Activated CD4-positive, CD25-positive, alpha-beta regulatory T cell treated with anti-CD3 and anti-CD28 coated beads, Interleukin-2, amount 50 U/mL, for 72 hours (primary cell): ENCODE results near the gene LDAF1.
"Not testable (repeated sequence)": the region's sequence is repeated elsewhere in the genome, so short reads cannot be mapped to it uniquely, and the experiment has no call there.

Experiments used
- DNase-seq: peaks from one replicate; pipeline ENCODE4 v3.0.0; 2021

Gene LDAF1

GRCh38 chr16:21163576-21163975 is 5.1 kb downstream of the LDAF1 start:
- DNase-seq = no peak

- DNase-seq = no peak
These were observed 6.2 kb downstream of the LDAF1 start for GRCh38 chr16:21164521-21165168.

- DNase-seq = no peak
These were observed 8.1 kb downstream of the LDAF1 start for GRCh38 chr16:21166561-21166961.

DNA sequence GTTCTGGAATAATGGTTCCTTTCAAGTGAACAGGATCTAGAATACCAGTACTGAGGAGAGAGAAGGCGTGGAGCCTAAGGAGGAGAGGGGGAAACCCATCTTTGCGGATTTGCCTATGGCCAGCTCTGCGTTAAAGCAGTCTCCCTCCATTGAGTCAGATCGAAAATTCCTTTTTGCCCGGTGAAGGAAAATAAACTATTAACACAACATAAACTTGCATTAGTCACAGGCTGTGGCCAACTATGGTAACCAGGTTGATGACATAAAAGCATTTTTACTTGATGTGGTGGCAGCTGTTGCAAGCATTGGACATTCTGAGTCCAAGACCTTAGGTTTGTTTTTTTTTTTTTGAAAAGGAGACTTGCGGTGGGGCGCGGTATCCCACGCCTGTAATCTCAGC is 8.9 kb downstream of the LDAF1 start:
- no peak for DNase-seq

DNA sequence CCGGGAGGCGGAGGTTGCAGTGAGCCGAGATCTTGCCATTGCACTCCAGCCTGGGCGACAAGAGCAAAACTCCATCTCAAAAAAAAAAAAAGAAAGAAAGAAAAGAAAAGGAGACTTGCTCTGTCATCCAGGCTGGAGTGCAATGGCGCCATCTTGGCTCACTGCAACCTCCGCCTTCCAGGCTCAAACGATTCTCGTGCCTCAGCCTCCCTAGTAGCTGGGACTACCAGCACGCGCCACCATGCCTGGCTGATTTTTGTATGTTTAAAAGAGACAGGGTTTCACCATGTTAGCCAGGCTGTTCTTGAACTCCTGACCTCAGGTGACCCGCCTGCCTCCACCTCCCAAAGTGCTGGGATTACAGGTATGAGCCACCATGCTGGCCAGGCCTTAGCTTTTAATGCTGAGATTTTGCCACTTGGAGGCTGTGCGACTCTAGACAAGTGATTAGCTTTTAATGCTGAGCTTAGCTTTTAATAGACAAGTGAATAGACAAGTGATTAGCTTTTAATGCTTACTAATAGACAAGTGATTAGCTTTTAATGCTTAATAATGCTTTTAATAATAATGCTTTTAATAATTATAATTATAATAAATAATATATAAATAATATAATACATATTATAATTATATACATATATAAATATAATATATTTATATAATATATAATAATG is 9.6 kb downstream of the LDAF1 start:
- no peak for DNase-seq

DNA sequence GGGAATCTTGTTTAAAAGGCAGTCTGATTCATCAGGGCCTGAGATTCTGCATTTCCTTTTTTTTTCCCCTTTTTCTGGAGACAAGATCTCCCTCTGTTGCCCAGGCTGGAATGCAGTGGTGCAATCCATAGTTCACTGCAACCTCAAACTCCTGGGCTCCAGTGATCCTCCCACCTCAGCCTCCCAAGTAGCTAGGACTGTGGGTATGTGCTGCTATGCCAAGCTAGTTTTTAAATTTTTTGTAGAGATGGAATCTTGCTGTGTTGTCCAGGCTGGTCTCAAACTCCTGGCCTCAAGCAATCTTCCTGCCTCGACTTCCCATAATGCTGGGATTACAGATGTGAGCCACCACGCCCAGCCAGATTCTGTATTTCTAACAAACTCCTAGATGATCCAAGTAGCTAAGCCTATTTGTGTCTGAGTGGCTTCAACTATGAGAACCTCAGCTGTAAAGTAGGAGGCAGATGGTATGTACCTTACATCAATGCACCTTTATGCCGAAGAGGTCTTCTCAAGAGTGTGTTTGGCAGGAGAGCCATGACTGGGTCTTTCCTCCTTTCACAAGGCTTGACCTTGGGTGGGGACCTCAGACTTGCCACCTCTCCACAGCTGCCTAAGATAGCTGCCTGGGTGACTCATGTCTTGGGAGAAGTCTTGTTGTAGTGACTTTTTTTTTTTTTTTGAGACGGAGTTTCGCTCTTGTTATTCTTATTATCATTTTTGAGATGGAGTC is 10.9 kb downstream of the LDAF1 start:
- no peak for DNase-seq

DNA sequence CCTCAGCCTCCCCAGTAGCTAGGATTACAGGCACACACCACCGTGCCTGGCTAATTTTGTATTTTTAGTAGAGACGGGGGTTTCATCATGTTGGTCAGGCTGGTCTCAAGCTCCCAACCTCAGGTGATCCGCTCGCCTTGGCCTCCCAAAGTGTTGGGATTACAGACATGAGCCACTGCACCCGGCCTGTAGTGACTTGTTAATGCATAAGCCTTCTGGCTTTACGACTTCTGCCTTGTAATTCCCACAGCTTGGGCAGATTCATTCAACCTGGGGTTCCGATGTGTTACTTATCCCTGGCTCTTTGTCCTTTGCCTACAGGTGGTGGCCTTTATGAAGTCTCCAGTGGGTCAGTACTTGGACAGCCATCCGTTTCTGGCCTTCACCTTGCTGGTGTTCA is 11.6 kb downstream of the LDAF1 start:
- not testable (repeated sequence) for DNase-seq

DNA sequence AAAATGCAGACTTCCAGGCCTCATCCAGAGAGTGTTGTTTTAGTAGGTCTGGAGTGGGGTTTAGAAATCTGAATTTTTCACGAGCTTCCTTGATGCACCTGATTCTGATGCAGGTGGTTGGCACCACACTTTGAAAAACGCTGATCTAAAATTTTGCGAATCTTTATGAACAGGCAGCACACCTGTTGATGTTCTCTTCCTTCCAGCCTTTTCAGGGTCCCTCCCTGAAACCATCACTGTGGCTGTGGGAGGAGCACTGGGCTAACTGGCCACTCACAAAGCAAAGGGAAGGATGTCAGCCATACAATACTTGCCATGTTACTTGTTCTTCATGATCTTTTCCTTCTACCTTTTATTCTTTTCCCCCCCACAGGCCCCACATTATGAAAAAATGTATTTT is 14.2 kb downstream of the LDAF1 start:
- no peak for DNase-seq

- DNase-seq = no peak
These were observed 16.9 kb downstream of the LDAF1 start for GRCh38 chr16:21175397-21175796.

DNA sequence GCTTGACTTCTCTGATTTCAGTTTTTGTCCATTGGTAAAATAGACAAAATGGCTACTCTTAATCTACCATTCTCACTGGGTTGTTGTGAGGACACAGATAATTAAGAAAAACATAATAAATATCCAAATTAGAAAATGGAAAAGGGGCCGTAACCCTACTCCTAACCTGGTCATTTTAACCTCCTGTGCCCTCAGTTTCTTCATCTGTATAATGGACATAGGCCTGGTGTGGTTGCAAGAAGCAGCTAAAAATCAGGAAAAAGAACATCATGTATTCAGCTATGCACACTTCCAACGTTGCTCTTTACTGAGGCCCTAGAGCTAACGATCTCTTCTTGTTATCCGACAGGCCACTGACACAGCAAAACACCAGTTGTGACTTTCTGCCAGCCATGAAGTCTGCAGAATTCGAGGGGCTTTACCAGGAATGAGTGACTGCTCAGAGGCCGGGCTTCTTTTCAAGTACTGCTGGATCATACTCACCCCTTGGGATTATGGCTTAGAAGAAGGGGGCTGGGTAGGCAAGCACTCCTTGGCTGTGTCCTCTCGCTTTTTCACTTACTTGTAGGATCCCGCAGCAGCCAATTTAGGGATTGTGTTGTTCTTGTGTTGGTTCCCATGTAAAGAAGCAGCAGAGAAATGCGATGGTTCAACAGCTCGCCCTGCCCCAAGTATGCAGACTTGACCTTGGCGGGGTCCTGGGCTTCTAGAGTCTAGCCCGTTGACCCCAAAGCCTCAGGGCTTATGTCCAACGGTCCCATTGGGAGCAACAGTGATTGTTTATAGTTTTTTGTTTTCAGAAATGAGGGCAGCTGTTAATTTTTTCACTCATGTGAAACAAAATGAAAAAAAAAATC is 20.9 kb downstream of the LDAF1 start:
- no peak for DNase-seq

DNA sequence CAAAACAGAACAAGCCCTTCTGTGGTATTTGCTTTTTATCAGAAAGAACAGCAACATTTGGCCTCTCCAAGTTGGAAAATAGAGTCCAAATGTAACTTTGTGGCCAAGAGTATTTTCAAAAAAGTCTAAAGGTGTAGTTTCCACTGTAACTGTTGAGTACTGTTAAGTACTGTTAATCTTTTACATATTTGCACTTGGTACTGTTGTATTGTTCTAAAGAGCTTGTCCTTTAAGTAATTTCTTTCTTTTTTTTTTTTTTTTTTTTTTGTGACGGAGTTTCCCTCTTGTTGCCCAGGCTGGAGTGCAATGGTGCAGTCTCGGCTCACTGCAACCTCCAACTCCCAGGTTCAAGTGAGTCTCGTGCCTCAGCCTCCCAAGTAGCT is 21.5 kb downstream of the LDAF1 start:
- DNase-seq = no peak

DNA sequence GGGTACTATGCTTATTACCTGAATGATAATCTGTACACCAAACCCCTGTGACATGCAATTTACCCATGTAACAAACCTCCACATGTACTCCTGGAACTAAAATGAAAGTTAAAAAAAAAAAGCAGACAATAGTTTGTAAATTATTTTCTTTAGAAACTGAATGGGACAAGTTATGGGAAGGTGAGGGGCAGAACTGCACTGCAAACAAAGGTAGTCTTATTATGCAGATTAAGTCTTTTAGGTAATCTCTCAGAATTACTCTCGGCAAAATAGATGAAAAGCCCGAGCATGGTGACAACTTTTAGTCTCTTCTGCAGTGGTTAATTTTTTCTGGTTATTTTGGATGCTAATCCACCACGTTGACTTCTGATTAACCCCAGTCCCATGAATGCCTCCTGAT is 25.5 kb downstream of the LDAF1 start:
- DNase-seq = no peak

- peak; percentile 40 for DNase-seq
These were observed 26.4 kb downstream of the LDAF1 start for GRCh38 chr16:21184834-21185233.

GRCh38 chr16:21185659-21186325 is 27.3 kb downstream of the LDAF1 start:
- no peak for DNase-seq

- DNase-seq = no peak
These were observed 27.8 kb downstream of the LDAF1 start for GRCh38 chr16:21186326-21186691.

GRCh38 chr16:21189311-21189710 is 30.8 kb downstream of the LDAF1 start:
- DNase-seq = no peak

GRCh38 chr16:21190013-21190412 is 31.5 kb downstream of the LDAF1 start:
- no peak for DNase-seq

- no peak for DNase-seq
These were observed 32.1 kb downstream of the LDAF1 start for GRCh38 chr16:21190599-21190998.

GRCh38 chr16:21192991-21193390 is 34.5 kb downstream of the LDAF1 start:
- DNase-seq = no peak

- DNase-seq = no peak
These were observed 36.4 kb downstream of the LDAF1 start for GRCh38 chr16:21194771-21195301.

DNA sequence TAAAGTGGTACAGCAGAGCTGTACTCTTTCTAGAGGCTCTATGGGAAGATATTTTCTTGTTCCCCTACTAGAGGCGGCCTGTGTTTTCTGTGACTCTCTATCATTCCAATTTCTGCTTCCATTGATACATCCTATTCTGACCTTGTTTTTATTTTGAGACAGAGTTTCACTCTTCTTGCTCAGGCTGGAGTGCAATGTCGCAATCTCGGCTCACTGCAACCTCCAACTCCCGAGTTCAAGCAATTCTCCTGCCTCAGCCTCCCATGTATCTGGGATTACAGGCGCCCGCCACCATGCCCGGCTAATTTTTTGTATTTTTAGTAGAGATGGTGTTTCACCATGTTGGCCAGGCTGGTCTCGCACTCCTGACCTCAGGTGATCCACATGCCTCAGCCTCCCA is 36.9 kb downstream of the LDAF1 start:
- not testable (repeated sequence) for DNase-seq

DNA sequence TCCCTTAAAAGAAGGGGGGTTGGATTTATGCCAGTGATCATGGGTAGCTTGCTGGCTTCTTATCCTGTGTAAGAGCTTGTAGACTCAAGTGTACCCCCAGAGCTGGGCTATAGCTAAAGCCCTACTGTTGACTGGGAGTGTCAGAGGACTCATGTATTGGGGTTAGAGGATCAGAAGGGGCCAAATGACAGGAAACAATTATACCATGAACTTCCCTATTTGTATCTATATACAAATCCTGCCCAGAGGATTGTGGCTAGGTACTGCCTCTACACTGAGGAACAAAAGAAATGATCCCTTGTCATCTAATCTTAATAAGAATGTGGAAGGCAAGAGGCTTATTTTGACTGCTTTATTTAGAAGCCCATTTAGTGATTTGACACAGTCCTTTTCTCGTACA is 38.6 kb downstream of the LDAF1 start:
- DNase-seq = no peak

GRCh38 chr16:21197621-21198020 is 39.1 kb downstream of the LDAF1 start:
- DNase-seq = no peak
